ENCODE data around the gene MYRFL. TPM values are rescaled to one million over a fixed set of nuclear protein-coding genes. Genes with fewer than 3 reads are reported as not detected.

Gene MYRFL
- total RNA-seq, 1 donor from 2014 or later = not detected

GRCh38 chr12:69929125-69929524, 104.1 kb downstream of the MYRFL start:
- H3K27me3 Mint-ChIP-seq (ENCODE audit: unreplicated experiment) = peaks cover 6% of the 10 kb centered on the region

GRCh38 chr12:69929531-69929930, 104.5 kb downstream of the MYRFL start:
- no peak for DNase-seq
- H3K4me1 Mint-ChIP-seq (ENCODE audit: low read depth, unreplicated experiment) = peaks cover 49% of the 10 kb centered on the region
- H3K27me3 Mint-ChIP-seq (ENCODE audit: unreplicated experiment) = peaks cover 6% of the 10 kb centered on the region
- H3K9me3 Mint-ChIP-seq (ENCODE audit: unreplicated experiment) = no peaks in the 10 kb centered on the region
- H3K27ac Mint-ChIP-seq (ENCODE audit: unreplicated experiment) = no peak overlapping the region
- no peak overlapping the region for H3K4me3 Mint-ChIP-seq (ENCODE audit: unreplicated experiment)
- no peaks in the 10 kb centered on the region for H3K36me3 Mint-ChIP-seq (ENCODE audit: unreplicated experiment)
- TF ChIP-seq, protein P1, sequence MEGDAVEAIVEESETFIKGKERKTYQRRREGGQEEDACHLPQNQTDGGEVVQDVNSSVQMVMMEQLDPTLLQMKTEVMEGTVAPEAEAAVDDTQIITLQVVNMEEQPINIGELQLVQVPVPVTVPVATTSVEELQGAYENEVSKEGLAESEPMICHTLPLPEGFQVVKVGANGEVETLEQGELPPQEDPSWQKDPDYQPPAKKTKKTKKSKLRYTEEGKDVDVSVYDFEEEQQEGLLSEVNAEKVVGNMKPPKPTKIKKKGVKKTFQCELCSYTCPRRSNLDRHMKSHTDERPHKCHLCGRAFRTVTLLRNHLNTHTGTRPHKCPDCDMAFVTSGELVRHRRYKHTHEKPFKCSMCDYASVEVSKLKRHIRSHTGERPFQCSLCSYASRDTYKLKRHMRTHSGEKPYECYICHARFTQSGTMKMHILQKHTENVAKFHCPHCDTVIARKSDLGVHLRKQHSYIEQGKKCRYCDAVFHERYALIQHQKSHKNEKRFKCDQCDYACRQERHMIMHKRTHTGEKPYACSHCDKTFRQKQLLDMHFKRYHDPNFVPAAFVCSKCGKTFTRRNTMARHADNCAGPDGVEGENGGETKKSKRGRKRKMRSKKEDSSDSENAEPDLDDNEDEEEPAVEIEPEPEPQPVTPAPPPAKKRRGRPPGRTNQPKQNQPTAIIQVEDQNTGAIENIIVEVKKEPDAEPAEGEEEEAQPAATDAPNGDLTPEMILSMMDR (IDR thresholded peaks at IDR 0.05; ENCODE audit: partially characterized antibody, unreplicated experiment) = no peak

More at GRCh38 chr12:69929125-69929524, 104.1 kb downstream of the MYRFL start:
- Mint-ChIP-seq H3K27ac (ENCODE audit: unreplicated experiment) (no peak overlapping the region), H3K4me1 (ENCODE audit: low read depth, unreplicated experiment) (peaks cover 46% of the 10 kb centered on the region), H3K36me3 (ENCODE audit: unreplicated experiment) (no peaks in the 10 kb centered on the region), H3K4me3 (ENCODE audit: unreplicated experiment) (no peak overlapping the region), H3K9me3 (ENCODE audit: unreplicated experiment) (no peaks in the 10 kb centered on the region)
- no peak for DNase-seq
- TF ChIP-seq, protein P1 (IDR thresholded peaks at IDR 0.05; ENCODE audit: partially characterized antibody, unreplicated experiment) = no peak

- H3K4me1 Mint-ChIP-seq (ENCODE audit: low read depth, unreplicated experiment) = peaks cover 57% of the 10 kb centered on the region
- H3K27ac Mint-ChIP-seq (ENCODE audit: unreplicated experiment) = no peak overlapping the region
- no peaks in the 10 kb centered on the region for H3K36me3 Mint-ChIP-seq (ENCODE audit: unreplicated experiment)
- H3K4me3 Mint-ChIP-seq (ENCODE audit: unreplicated experiment) = no peak overlapping the region
- TF ChIP-seq, protein P1 (IDR thresholded peaks at IDR 0.05; ENCODE audit: partially characterized antibody, unreplicated experiment) = no peak
- peaks cover 8% of the 10 kb centered on the region for H3K27me3 Mint-ChIP-seq (ENCODE audit: unreplicated experiment)
- DNase-seq = no peak
- peaks cover 5% of the 10 kb centered on the region for H3K9me3 Mint-ChIP-seq (ENCODE audit: unreplicated experiment)
Observed at GRCh38 chr12:69931569-69931968, 106.5 kb downstream of the MYRFL start.

DNA sequence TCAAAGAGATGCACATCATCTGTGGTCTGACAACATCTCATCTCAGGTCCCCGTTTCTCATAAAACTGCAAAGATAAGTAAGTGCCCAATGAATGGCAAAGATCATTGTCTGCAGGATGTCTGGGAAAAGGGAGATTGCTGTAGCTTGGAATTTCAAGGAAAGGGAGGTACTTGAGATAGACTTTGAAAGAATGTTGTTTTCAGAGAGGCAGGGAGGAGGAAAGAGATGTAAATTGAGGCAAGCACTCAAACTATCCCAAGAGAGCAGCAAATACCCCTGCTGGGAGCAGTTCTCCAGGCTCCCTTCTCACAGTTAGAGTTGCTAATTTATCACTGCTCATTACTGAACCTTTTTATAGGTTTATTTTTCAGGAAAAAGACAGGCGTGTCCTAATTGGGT, 107.1 kb downstream of the MYRFL start:
- H3K36me3 Mint-ChIP-seq (ENCODE audit: unreplicated experiment) = no peaks in the 10 kb centered on the region
- peaks cover 8% of the 10 kb centered on the region for H3K27me3 Mint-ChIP-seq (ENCODE audit: unreplicated experiment)
- no peak for DNase-seq
- no peak overlapping the region for H3K27ac Mint-ChIP-seq (ENCODE audit: unreplicated experiment)
- H3K4me3 Mint-ChIP-seq (ENCODE audit: unreplicated experiment) = no peak overlapping the region
- H3K4me1 Mint-ChIP-seq (ENCODE audit: low read depth, unreplicated experiment) = peaks cover 57% of the 10 kb centered on the region
- TF ChIP-seq, protein P1 (IDR thresholded peaks at IDR 0.05; ENCODE audit: partially characterized antibody, unreplicated experiment) = no peak
- H3K9me3 Mint-ChIP-seq (ENCODE audit: unreplicated experiment) = peaks cover 5% of the 10 kb centered on the region

GRCh38 chr12:69932676-69933552, 107.9 kb downstream of the MYRFL start:
- TF ChIP-seq, protein P1 (IDR thresholded peaks at IDR 0.05; ENCODE audit: partially characterized antibody, unreplicated experiment) = no peak
- peak; percentile 36 for DNase-seq

More at GRCh38 chr12:69932676-69933552, 107.9 kb downstream of the MYRFL start:
- Mint-ChIP-seq H3K27me3 (ENCODE audit: unreplicated experiment) (peaks cover 6% of the 10 kb centered on the region), H3K27ac (ENCODE audit: unreplicated experiment) (no peak overlapping the region), H3K36me3 (ENCODE audit: unreplicated experiment) (peaks cover 6% of the 10 kb centered on the region), H3K4me1 (ENCODE audit: low read depth, unreplicated experiment) (peaks cover 49% of the 10 kb centered on the region), H3K4me3 (ENCODE audit: unreplicated experiment) (no peak overlapping the region), H3K9me3 (ENCODE audit: unreplicated experiment) (peaks cover 5% of the 10 kb centered on the region)
